Thymus (tissue), 11 donors: Measurements from ENCODE around the gene CLRN3. TPM values are rescaled to one million over a fixed set of nuclear protein-coding genes. Genes with fewer than 3 reads are reported as not detected.

Experiments
- DNase-seq, 9 donors: peaks; one replicate each; pipeline ENCODE4 v3.0.0-alpha.2; 2013; ENCODE audit warnings: low spot score in 9 of 9, low read depth in 6 of 9, missing footprints in 1 of 9
- H3K27ac ChIP-seq, 2 donors: one replicate each; pipeline ENCODE4 v1.5.1; 2013; ENCODE audit warnings: control low read depth in 1 of 2, low read depth in 1 of 2, low read length in 1 of 2, mild to moderate bottlenecking in 1 of 2, moderate library complexity in 1 of 2
- H3K27me3 ChIP-seq, 2 donors: one replicate each; pipeline ENCODE4 v1.5.1; 2013; ENCODE audit warnings: low read length in 1 of 2; ENCODE audit not compliant: control insufficient read depth in 2 of 2, insufficient read depth in 1 of 2
- H3K36me3 ChIP-seq, 2 donors: one replicate each; pipeline ENCODE4 v1.5.1; 2013; ENCODE audit warnings: low read length in 1 of 2, mild to moderate bottlenecking in 1 of 2, moderate library complexity in 1 of 2; ENCODE audit not compliant: control insufficient read depth in 2 of 2, insufficient read depth in 2 of 2
- H3K4me1 ChIP-seq, 2 donors: one replicate each; pipeline ENCODE4 v1.5.1; 2013; ENCODE audit warnings: low read length in 2 of 2; ENCODE audit not compliant: control insufficient read depth in 2 of 2, insufficient read depth in 2 of 2
- H3K4me3 ChIP-seq, 2 donors: one replicate each; pipeline ENCODE4 v1.5.1; 2013; ENCODE audit warnings: low read length in 2 of 2, control low read depth in 1 of 2, mild to moderate bottlenecking in 1 of 2
- H3K9me3 ChIP-seq, 2 donors: one replicate each; pipeline ENCODE4 v1.5.1; 2013; ENCODE audit warnings: low read length in 1 of 2, mild to moderate bottlenecking in 1 of 2; ENCODE audit not compliant: control insufficient read depth in 2 of 2, insufficient read depth in 1 of 2
- WGBS: extraction: QIAGEN DNeasy Blood & Tissue Kit; methylation state at CpG from one replicate; pipeline ENCODE4 v1.1.7; 2013; 5-methylcytosine and 5-hydroxymethylcytosine counted together
- polyA plus RNA-seq: library from polyadenylated mRNA; stranded (reverse); fragments of 200-250 nt; gene quantifications from one replicate; pipeline ENCODE4 v1.2.3, GENCODE V29; 2013
- total RNA-seq: library from RNA; stranded (reverse); fragments of 120-200 nt; gene quantifications from one replicate; pipeline ENCODE4 v1.2.4, GENCODE V29; 2013
- donor health status: healthy.

The CLRN3 gene
- total and polyA plus RNA-seq, 2 donors, result 0.05 to 0.23 TPM

DNA sequence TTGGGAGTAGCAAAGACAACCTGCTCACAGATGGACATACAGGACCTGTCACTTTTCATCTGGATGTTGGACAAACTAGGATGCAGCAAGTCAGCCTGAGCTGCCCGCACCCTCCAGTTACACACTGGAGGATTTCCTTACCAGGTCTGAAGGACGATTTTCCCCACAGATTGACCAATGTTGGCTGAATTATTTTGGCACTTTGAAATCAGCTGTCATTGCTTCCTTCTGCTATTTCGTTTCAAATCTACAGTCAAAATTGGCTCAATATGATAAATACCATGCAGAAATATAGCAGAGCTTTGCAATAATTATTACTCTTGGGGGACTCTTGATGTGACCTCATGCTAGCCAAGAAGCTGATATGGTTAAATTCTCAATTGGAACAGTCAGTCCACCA is 2.5 kb downstream of the CLRN3 start:
- 58% methylated on average over 3 of the region's 3 CpGs for WGBS
- no peak overlapping the region for H3K4me3 ChIP-seq
- H3K27me3 ChIP-seq, result no peaks in the 10 kb centered on the region
- no peaks in the 10 kb centered on the region for H3K36me3 ChIP-seq
- H3K9me3 ChIP-seq, result no peaks in the 10 kb centered on the region
- DNase-seq, result no peak
- no peak overlapping the region for H3K27ac ChIP-seq
- H3K4me1 ChIP-seq, result no peaks in the 10 kb centered on the region

DNA sequence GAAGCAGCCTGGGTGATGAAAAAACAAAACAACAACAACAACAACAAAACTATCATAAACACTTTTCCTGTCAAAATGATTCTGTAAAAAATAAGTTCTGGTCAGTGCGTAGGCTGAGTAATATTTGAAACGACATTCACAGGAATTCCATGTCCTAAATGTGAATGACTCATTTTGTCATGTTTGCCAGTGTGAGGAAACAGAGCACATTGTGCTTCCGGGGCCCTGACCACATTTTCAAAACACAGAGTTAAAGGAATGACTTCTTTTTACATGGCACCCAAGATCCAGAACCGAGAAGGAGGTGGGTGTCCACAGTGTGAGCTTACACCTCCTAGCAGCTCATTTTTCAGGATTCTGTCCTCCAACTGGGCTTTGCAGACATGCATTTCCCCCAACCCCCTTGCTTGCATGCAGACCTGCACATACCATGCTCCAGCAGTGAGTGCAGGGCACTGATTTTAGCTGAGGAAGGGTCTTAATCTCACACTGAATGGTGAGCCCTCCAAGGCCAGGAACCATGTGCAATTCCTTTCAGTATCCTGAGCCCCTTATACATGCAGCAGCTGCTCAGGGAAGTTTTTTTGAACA is 3.0 kb downstream of the CLRN3 start:
- no peaks in the 10 kb centered on the region for H3K9me3 ChIP-seq
- no peaks in the 10 kb centered on the region for H3K27me3 ChIP-seq
- 72% methylated on average over 4 of the region's 4 CpGs for WGBS
- no peaks in the 10 kb centered on the region for H3K4me1 ChIP-seq
- DNase-seq, result no peak
- H3K4me3 ChIP-seq, result no peak overlapping the region
- H3K36me3 ChIP-seq, result no peaks in the 10 kb centered on the region
- H3K27ac ChIP-seq, result no peak overlapping the region

DNA sequence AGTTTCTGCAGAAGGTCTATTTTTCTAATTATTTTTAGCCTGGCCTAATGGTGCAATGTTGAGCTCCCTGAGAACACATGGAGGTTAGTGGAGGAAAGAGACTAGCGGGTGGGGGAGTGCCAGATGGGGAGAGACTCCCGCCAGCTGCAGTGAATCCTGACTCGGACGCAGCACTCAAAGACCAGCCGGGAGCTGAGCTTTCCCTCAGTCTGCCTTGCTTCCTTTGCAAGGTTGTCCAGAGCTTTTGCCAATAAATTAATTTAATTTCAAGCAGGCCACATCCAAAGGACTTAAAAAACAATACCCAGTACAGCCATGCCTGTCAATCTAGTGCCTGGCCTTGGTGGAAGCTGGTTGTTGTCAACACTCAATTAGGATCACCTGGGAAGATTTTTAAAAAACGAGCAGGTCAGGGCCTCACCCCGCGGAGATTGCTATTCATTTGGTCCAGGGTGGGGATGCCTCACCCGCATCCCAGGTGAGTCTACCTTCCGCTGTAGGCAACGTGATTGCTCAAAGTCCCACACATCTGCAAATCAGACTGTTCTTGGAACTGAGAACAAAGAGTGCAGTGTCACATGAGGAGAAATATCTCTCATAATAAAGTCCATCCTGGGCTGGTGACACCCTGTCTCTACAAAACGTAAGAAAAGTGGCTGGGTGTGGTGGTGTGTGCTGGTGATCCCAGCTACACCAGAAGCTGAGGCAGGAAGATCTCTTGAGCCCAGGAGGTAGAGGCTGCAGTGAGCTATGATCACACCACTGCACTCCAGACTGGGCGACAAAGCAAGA is 4.0 kb downstream of the CLRN3 start:
- Histone ChIP-seq H3K4me3 (no peak overlapping the region), H3K36me3 (no peaks in the 10 kb centered on the region), H3K27ac (no peak overlapping the region), H3K9me3 (no peaks in the 10 kb centered on the region), H3K4me1 (no peaks in the 10 kb centered on the region), H3K27me3 (no peaks in the 10 kb centered on the region)
- no peak for DNase-seq
- 96% methylated on average over 13 of the region's 13 CpGs for WGBS

DNA sequence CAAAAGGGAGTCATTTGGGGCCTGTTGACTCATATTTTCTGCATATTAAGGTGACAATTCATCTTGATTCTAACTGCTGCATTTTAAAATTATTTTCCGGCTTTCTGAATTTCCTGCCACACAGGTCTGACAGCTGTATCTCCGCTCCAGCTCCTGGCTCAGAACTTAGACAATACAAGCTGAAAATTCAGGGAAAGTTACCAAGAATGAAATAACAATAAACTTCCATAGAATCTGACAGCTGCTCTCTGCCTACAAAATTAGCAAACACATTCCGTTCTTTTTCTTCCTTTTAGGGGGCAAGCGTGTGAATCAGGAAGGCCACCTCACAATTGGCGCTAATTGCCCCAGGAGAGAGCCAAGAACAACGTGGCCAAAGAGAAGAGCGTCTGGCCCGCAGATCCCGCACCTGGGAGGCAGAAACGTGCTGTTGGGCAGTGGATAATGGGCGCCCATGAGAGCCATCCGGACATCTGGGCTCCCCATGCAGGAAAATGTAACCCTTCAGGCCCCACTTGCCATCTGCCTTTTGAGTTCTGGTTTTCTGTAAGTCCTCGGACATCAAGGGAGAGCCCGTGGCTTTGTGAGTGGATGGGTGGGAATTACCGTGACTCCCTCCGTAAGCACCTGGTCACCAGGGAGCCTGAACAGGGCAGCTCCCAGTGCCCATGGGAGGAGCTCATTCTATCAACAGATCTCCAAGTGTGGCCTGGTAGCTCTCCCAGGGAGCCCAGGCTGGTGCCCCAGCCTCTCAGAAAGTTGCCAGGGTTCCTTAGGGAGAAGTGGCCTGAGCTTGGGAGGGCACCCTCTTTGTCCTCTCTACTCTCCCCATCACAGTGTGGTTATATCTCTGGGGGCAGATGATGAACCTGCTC is 5.0 kb downstream of the CLRN3 start:
- H3K4me1 ChIP-seq, result peaks cover 0 to 3% of the 10 kb centered on the region in 2 donors
- WGBS, result 94% methylated on average over 16 of the region's 16 CpGs
- no peaks in the 10 kb centered on the region for H3K36me3 ChIP-seq
- H3K9me3 ChIP-seq, result no peaks in the 10 kb centered on the region
- H3K4me3 ChIP-seq, result no peak overlapping the region
- DNase-seq, result no peak
- H3K27ac ChIP-seq, result no peak overlapping the region
- H3K27me3 ChIP-seq, result no peaks in the 10 kb centered on the region

DNA sequence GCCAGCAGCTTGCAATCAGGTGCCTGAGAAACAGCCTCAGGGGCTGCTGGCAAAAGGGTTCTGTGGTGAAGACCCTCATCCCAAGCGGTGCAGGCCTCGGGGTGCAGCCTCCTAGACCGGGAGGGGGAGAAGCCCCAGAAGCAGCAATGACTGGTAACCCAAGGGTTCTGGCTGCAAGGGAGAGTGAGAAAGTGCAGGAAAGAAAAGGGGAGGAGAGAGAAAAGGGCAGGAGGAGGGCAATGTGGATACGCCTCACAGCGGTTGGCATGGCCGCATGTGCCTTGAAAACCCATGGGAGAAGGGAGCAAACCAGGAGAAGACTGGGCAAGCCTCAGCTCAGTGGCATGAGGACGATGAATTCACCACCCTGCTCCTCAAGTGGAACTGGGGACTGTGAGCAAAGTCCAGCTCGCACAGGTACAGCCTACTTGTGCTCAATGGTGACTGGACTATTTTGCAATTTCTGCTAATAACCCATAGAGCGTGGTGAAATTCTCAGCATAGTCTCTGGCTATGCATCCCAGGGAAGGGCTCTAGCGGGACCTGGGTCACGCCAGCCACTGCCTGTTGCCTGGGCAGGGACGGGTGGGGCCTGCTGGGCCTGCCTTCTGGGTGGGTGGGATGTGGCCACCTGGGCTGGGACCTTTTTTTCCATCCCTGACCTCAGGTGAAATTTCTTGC is 6.2 kb downstream of the CLRN3 start:
- no peaks in the 10 kb centered on the region for H3K27me3 ChIP-seq
- H3K36me3 ChIP-seq, result no peaks in the 10 kb centered on the region
- H3K27ac ChIP-seq, result no peak overlapping the region
- peaks cover 0 to 3% of the 10 kb centered on the region in 2 donors for H3K4me1 ChIP-seq
- no peaks in the 10 kb centered on the region for H3K9me3 ChIP-seq
- DNase-seq, result no peak
- WGBS, result 97% methylated on average over 12 of the region's 12 CpGs
- H3K4me3 ChIP-seq, result no peak overlapping the region

DNA sequence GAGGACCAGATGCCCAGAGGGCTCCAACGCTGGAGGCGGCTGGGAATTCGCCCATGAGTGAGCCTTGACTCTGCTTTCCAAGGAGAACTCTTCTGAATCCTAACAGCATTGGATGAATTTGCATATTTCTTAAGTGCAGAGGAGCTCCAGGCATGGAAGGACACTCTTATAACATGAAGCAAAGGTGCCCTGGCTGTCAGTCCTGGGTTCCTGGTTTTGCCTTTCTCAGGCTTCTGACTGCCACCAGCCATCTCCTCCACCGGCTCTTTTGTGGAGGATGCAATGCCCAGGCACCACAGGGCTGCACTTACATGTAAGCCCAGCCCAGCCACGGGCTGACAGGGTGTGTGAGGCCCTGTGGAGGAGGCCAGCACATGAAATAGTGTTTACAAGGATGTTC is 8.2 kb downstream of the CLRN3 start:
- Histone ChIP-seq H3K27me3 (no peaks in the 10 kb centered on the region), H3K27ac (no peak overlapping the region), H3K9me3 (no peaks in the 10 kb centered on the region), H3K4me1 (peaks cover 11 to 16% of the 10 kb centered on the region in 2 donors), H3K36me3 (no peaks in the 10 kb centered on the region), H3K4me3 (no peak overlapping the region)
- DNase-seq, result no peak
- WGBS, result 98% methylated on average over 5 of the region's 5 CpGs

DNA sequence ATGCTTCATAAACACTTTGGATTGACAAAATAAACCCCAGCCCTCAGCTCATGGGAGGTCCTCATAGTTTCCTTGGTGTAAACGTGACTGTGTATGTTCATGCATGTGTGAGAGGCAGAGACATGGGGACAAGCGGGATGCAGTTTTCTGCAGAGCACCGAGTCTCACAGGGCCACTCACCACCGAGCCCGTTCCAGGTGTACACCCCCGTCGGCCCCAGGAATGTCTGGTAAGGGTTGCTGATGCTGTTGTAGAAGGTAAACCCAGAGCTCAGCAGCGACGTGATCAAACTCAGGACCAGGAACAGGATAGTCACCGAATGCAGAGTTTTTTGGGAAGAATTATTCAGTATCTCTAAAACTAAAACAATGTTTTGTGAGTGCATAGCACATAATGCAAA is 9.2 kb downstream of the CLRN3 start:
- Histone ChIP-seq H3K27ac (no peak overlapping the region), H3K27me3 (no peaks in the 10 kb centered on the region), H3K4me1 (peaks cover 11 to 16% of the 10 kb centered on the region in 2 donors), H3K4me3 (no peak overlapping the region), H3K36me3 (no peaks in the 10 kb centered on the region), H3K9me3 (no peaks in the 10 kb centered on the region)
- no peak for DNase-seq
- 96% methylated on average over 10 of the region's 10 CpGs for WGBS

DNA sequence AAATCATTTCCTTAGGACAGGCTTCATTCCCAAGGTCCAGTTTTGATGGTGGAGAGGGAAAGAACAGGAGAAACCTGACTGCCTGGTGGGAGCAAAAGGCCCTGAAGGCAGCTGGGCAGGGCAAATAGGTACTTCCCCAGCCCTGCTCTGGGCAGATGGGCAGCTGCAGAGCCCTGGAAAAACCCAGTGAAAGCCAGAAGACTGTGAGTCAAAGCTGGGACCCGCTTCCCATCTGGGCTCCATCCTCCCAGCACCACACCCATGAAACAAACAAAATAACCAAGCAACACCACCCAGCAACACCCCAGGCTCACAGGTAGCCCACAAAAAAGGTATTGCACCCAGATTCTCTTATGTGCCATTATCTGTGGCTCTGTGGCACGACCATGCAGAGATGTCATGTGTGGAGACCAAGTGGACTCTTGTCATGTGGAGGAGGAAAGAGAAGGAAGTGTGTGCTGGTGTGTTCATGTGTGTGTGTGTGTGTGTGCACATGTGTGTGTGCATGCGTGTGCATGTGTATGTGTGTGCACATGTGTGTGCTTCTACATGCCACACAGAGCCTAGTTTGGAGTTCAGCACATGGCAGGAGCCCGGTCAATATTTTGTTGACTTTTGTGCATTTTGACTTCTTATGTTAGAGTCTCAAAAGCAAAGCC is 9.8 kb downstream of the CLRN3 start:
- no peaks in the 10 kb centered on the region for H3K36me3 ChIP-seq
- peaks cover 11 to 16% of the 10 kb centered on the region in 2 donors for H3K4me1 ChIP-seq
- DNase-seq, result no peak
- no peak overlapping the region for H3K27ac ChIP-seq
- H3K9me3 ChIP-seq, result no peaks in the 10 kb centered on the region
- no peak overlapping the region for H3K4me3 ChIP-seq
- H3K27me3 ChIP-seq, result no peaks in the 10 kb centered on the region
- WGBS, result 94% methylated on average over 4 of the region's 4 CpGs
